ENCODE measurements around the gene CLDN20.
"Not testable (repeated sequence)": the region's sequence is repeated elsewhere in the genome, so short reads cannot be mapped to it uniquely, and the experiment has no call there.

The CLDN20 gene

GRCh38 chr6:155263373-155264063, at the start of gene CLDN20:
Gene CLDN20 (plus strand): TSS chr6:155264013. CDS start chr6:155275720, 11,707 bp downstream.
- Mint-ChIP-seq H3K27me3 (no peaks in the 10 kb centered on the region), H3K4me3 (no peak within 1 kb of the TSS), H3K9me3 (no peaks in the 10 kb centered on the region), H3K27ac (peak within 1 kb of the TSS; percentile 28 to 59), H3K4me1 (peaks cover 26% of the 10 kb centered on the region)
- ATAC-seq (no peak), DNase-seq (no peak)

DNA sequence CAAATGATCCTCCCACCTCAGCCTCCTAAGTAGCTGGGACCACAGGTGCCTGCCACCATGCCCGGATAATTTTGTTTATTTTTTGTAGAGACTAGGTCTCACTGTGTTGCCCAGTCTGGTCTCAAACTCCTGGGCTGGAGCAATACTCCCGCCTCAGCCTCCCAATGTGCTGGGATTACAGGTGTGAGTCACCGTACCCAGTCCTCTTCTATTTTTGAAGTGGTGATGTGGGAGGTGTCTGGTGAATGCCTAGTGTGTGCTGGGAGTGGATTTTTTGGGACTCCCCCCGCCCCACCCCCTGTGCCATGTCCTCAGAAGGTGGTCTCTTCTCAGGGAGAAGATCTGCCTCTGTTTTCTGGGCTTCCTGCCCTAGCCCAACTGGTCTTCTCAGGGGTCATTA, 47.9 kb upstream of the CLDN20 start:
- no peak for ATAC-seq
- Mint-ChIP-seq H3K4me1 (peaks cover 8% of the 10 kb centered on the region), H3K27me3 (peaks cover 32% of the 10 kb centered on the region), H3K9me3 (no peaks in the 10 kb centered on the region), H3K27ac (no peak overlapping the region), H3K4me3 (no peak overlapping the region)
- no peak for DNase-seq

DNA sequence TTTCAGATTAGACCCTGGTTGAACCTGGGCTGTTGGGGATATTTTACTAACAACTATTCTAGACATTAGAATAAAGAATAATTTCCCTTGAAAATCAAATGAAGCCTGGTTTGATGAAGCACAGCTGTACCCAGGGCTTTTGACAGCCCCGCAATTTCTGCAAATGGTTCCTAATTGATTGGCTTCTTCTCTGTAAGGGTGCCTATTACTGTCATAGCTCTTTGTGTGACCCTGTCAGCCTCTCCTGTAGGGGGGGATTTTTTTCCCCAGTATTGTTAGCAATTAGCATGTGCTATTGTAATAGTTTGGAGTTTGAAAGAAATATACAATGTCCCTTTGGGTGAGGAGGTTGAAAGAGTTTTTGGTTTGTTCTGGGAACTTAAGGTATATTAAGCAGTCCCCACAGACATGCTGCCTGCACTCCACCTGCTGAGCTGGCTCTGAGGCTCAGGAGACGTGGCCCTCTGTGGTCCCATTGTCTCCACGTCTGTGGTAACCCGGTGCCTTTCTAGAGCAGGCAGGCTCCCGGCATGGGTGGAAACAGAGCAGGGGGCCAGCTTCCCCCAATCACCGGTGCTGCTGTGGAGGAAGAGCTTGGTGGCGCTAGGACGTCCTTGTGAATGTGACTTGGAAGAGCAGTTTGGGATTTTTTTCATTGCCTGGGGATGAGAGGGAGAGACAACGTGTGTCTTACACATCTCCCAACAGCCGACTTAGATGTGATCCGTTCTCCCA, 47.3 kb upstream of the CLDN20 start:
- DNase-seq (no peak), ATAC-seq (no peak)
- Mint-ChIP-seq H3K4me1 (peaks cover 8% of the 10 kb centered on the region), H3K27ac (peak overlapping the region in 1 of 2 donors; percentile 30), H3K4me3 (no peak overlapping the region), H3K27me3 (peaks cover 32% of the 10 kb centered on the region), H3K9me3 (no peaks in the 10 kb centered on the region)

GRCh38 chr6:155218711-155219110, 45.1 kb upstream of the CLDN20 start:
- not testable (repeated sequence) for H3K27ac Mint-ChIP-seq, DNase-seq, H3K4me3 Mint-ChIP-seq, H3K9me3 Mint-ChIP-seq, ATAC-seq
- Mint-ChIP-seq H3K4me1 (peaks cover 10% of the 10 kb centered on the region), H3K27me3 (peaks cover 32% of the 10 kb centered on the region)

GRCh38 chr6:155219299-155219698, 44.5 kb upstream of the CLDN20 start:
- DNase-seq (no peak), ATAC-seq (no peak)
- peaks cover 32% of the 10 kb centered on the region for H3K27me3 Mint-ChIP-seq
- H3K4me3 Mint-ChIP-seq: no peak overlapping the region
- H3K4me1 Mint-ChIP-seq: peaks cover 16% of the 10 kb centered on the region
- no peak overlapping the region for H3K27ac Mint-ChIP-seq
- no peaks in the 10 kb centered on the region for H3K9me3 Mint-ChIP-seq

DNA sequence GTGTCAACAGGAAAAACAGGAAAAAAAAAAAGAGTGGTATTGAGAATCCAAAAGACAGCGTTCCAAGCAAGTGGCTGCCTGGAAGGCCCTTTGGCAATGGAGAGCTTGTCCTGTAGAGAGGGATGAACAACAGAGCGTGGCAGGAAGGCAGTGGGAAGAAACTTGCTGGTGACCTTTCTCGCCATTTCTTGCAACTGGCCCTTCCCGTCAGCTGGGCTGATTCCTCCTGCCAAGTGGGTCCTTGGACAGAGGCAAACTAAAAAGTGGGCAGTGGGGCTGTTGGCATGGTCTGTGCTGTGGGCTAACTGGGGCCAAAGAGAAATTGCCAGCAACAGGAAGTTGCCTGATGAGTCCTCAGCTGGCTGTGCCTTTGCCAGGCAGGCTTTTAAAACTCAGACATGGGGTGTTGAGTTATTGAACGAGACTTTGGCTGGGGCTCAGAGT, 43.9 kb upstream of the CLDN20 start:
- H3K27ac Mint-ChIP-seq: no peak overlapping the region

DNA sequence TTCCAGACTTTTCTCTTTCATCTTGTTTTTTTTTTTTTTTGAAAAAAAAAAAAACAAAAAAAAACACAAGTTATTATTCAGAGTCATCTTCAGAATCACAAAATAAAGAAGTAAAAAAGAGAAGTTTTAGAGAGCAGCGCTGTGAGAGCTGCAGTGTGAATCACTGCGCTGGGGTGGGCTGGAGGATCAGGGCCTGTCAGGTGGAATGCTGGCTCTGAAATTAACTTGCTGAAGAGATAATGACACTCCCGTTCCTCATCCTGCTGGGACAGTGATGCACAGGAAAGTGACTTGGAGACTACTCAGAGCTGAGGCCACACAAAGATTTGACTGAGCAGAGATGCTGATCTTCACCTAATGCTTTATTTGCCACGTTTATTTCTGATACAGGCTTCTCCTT, 42.7 kb upstream of the CLDN20 start:
- ATAC-seq: no peak
- no peaks in the 10 kb centered on the region for H3K9me3 Mint-ChIP-seq

More for the DNA sequence above, 43.9 kb upstream of the CLDN20 start:
- Mint-ChIP-seq H3K9me3 (no peaks in the 10 kb centered on the region), H3K27me3 (peaks cover 32% of the 10 kb centered on the region), H3K4me1 (peaks cover 22% of the 10 kb centered on the region), H3K4me3 (no peak overlapping the region)
- ATAC-seq (no peak), DNase-seq (no peak)

DNA sequence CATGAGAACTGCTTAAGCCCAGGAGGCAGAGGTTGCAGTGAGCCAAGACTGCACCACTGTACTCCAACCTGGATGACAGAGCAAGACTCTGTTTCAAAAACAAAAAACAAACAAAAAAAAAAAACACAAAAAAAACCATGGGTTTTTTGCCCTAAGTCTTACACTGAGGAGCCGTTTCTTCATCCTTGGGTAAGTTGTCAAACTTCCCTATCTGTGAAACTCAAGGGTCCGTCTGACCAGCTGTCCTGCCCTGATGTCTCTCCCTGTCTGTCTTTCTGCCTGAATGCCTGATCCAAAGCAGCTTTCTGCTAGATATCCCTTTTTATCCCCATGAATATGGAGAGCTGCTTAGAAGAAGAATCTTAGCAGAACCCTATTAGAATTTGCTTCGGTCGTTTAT, 41.3 kb upstream of the CLDN20 start:
- ATAC-seq (no peak), DNase-seq (no peak)
- no peak overlapping the region for H3K4me3 Mint-ChIP-seq
- no peaks in the 10 kb centered on the region for H3K9me3 Mint-ChIP-seq
- H3K27ac Mint-ChIP-seq: peak overlapping the region in 1 of 2 donors; percentile 38
- peaks cover 37% of the 10 kb centered on the region for H3K27me3 Mint-ChIP-seq
- peaks cover 20% of the 10 kb centered on the region for H3K4me1 Mint-ChIP-seq

More for the DNA sequence above, 42.7 kb upstream of the CLDN20 start:
- peaks cover 25% of the 10 kb centered on the region for H3K4me1 Mint-ChIP-seq
- no peak overlapping the region for H3K4me3 Mint-ChIP-seq
- peaks cover 35% of the 10 kb centered on the region for H3K27me3 Mint-ChIP-seq
- H3K27ac Mint-ChIP-seq: peak overlapping the region in 1 of 2 donors; percentile 8
- DNase-seq: no peak

- Mint-ChIP-seq H3K27ac (peak overlapping the region in 1 of 2 donors; percentile 77), H3K4me3 (peak overlapping the region; percentile 3 to 47), H3K27me3 (peaks cover 44% of the 10 kb centered on the region), H3K4me1 (peaks cover 20% of the 10 kb centered on the region), H3K9me3 (peaks cover 0 to 1% of the 10 kb centered on the region in 2 donors)
- DNase-seq: peak; percentile 33 to 69
- peak; percentile 98 for ATAC-seq
Measured at GRCh38 chr6:155223646-155224451, 40.0 kb upstream of the CLDN20 start.

- Mint-ChIP-seq H3K4me1 (peaks cover 20% of the 10 kb centered on the region), H3K4me3 (no peak overlapping the region), H3K9me3 (peaks cover 7 to 9% of the 10 kb centered on the region in 2 donors), H3K27me3 (peaks cover 43% of the 10 kb centered on the region), H3K27ac (peak overlapping the region; percentile 16 to 77)
- ATAC-seq (no peak), DNase-seq (no peak)
Measured at GRCh38 chr6:155224618-155225017, 39.2 kb upstream of the CLDN20 start.

GRCh38 chr6:155227046-155227445, 36.8 kb upstream of the CLDN20 start:
- DNase-seq (no peak), ATAC-seq (no peak)
- H3K9me3 Mint-ChIP-seq: peaks cover 12 to 17% of the 10 kb centered on the region in 2 donors
- no peak overlapping the region for H3K4me3 Mint-ChIP-seq
- H3K27ac Mint-ChIP-seq: no peak overlapping the region
- H3K27me3 Mint-ChIP-seq: peaks cover 40% of the 10 kb centered on the region
- peaks cover 20% of the 10 kb centered on the region for H3K4me1 Mint-ChIP-seq

- H3K4me1 Mint-ChIP-seq: peaks cover 19% of the 10 kb centered on the region
- no peak overlapping the region for H3K27ac Mint-ChIP-seq
- H3K27me3 Mint-ChIP-seq: peaks cover 40% of the 10 kb centered on the region
- ATAC-seq: no peak
- peaks cover 12 to 17% of the 10 kb centered on the region in 2 donors for H3K9me3 Mint-ChIP-seq
- no peak overlapping the region for H3K4me3 Mint-ChIP-seq
- DNase-seq: no peak
Measured at GRCh38 chr6:155228546-155229166, 35.2 kb upstream of the CLDN20 start.

GRCh38 chr6:155230975-155231374, 32.8 kb upstream of the CLDN20 start:
- H3K27ac Mint-ChIP-seq, H3K4me1 Mint-ChIP-seq, DNase-seq, H3K4me3 Mint-ChIP-seq, ATAC-seq: not testable (repeated sequence)
- Mint-ChIP-seq H3K27me3 (peaks cover 50% of the 10 kb centered on the region), H3K9me3 (peaks cover 12 to 17% of the 10 kb centered on the region in 2 donors)

DNA sequence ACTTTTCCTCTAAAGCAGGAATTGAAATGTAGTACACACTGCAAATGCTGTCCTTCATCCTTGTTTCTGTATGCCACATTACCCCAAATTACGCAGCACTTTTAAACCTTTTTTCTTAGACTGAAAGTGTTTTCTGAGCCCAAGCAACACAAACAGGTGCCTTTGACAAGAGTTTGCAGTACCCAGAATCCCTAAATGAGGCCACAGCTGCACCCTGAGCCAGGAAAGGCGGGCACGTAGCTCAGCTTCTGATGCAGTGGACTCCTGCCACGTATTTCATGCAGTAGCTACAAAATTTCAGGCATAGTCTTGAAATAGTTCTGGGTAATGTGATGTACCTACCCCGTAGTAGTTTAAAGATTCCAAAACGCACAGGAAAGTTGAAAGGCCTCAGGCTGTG, 31.0 kb upstream of the CLDN20 start:
- ATAC-seq (no peak), DNase-seq (no peak)
- peaks cover 32% of the 10 kb centered on the region for H3K27me3 Mint-ChIP-seq
- H3K9me3 Mint-ChIP-seq: peaks cover 12 to 29% of the 10 kb centered on the region in 2 donors
- H3K27ac Mint-ChIP-seq: no peak overlapping the region
- no peak overlapping the region for H3K4me3 Mint-ChIP-seq
- H3K4me1 Mint-ChIP-seq: no peaks in the 10 kb centered on the region

- Mint-ChIP-seq H3K27ac (no peak overlapping the region), H3K4me3 (no peak overlapping the region), H3K4me1 (no peaks in the 10 kb centered on the region), H3K27me3 (peaks cover 33% of the 10 kb centered on the region), H3K9me3 (peaks cover 22 to 38% of the 10 kb centered on the region in 2 donors)
- DNase-seq (no peak), ATAC-seq (no peak)
Measured at GRCh38 chr6:155234167-155234566, 29.6 kb upstream of the CLDN20 start.

Measured in stimulated activated naive CD8-positive, alpha-beta T cell treated with anti-CD3 and anti-CD28 coated beads, Interleukin-15, amount 100 ng/mL, for 72 hours (primary cell).